Panc1 (cell line): ENCODE results near the gene ACTR3. TPM values are rescaled to one million over a fixed set of nuclear protein-coding genes. Genes with fewer than 3 reads are reported as not detected.

Experiments used
- ATAC-seq: fragments of 200-7000 bp; cut with Tn5 transposase; 2 replicates; pipeline ENCODE4 v1.9.1; 2020; ENCODE audit warnings: mild to moderate bottlenecking, moderate library complexity
- BruUV-seq: library from RNA; stranded (reverse); fragments of 400-500 nt; replicated peaks from 2 replicates; lab custom pipeline; 2021; lab: Mats Ljungman, UMichigan
- CTCF ChIA-PET: fragments of 300-600 bp; sonication (Branson Sonifier 250); formaldehyde crosslinking; loops from one replicate; lab custom pipeline; 2022; ENCODE audit warnings: antibody characterized with exemption; lab: Charles Lee
- POLR2A ChIA-PET: fragments of 300-600 bp; sonication (Branson Sonifier 250); formaldehyde crosslinking; loops from one replicate; lab custom pipeline; 2022; ENCODE audit warnings: antibody characterized with exemption; lab: Charles Lee
- DNase-seq: peaks from one replicate; pipeline ENCODE4 v3.0.0-alpha.2; 2010; ENCODE audit warnings: low read depth, low spot score
- H3K27ac ChIP-seq: 2 replicates; pipeline ENCODE4 v1.5.1; 2011; ENCODE audit warnings: mild to moderate bottlenecking, low read length, inconsistent platforms
- H3K27me3 ChIP-seq: fragments of 200-500 bp; sonication (Bioruptor generic); 2 replicates; pipeline ENCODE4 v1.6.0; 2014; ENCODE audit warnings: low read length, inconsistent platforms; ENCODE audit not compliant: control insufficient read depth, insufficient read depth
- H3K36me3 ChIP-seq: fragments of 200-500 bp; sonication (Bioruptor generic); 2 replicates; pipeline ENCODE4 v1.5.1; 2014; ENCODE audit warnings: inconsistent platforms, mild to moderate bottlenecking, low read length, moderate library complexity; ENCODE audit not compliant: control insufficient read depth, insufficient read depth
- H3K4me1 ChIP-seq: 2 replicates; pipeline ENCODE4 v1.5.1; 2011; ENCODE audit warnings: inconsistent platforms, mild to moderate bottlenecking, low read length, moderate library complexity; ENCODE audit not compliant: control insufficient read depth, insufficient read depth
- H3K4me3 ChIP-seq, 2 experiments: 2 replicates each; pipeline ENCODE4 v1.5.1; 2011 to 2012; ENCODE audit warnings: low read depth in 2 of 2, low read length in 2 of 2, mild to moderate bottlenecking in 2 of 2, inconsistent platforms in 1 of 2, moderate library complexity in 1 of 2
- H3K9me3 ChIP-seq: fragments of 200-500 bp; sonication (Bioruptor generic); 2 replicates; pipeline ENCODE4 v1.5.1; 2014; ENCODE audit warnings: low read depth, mild to moderate bottlenecking, inconsistent platforms, low read length, moderate library complexity; ENCODE audit not compliant: control insufficient read depth, insufficient read depth
- CTCF ChIP-seq: fragments of 450-650 bp; IDR thresholded peaks from 2 replicates; pipeline ENCODE4 v1.5.1; 2017; ENCODE audit warnings: mild to moderate bottlenecking
- POLR2AphosphoS5 ChIP-seq: IDR thresholded peaks from 2 replicates; pipeline ENCODE4 v1.6.1; 2012; ENCODE audit warnings: mild to moderate bottlenecking, low read depth, low read length, moderate library complexity
- REST ChIP-seq, 2 experiments: IDR thresholded peaks; 2 replicates each; pipeline ENCODE4 v1.6.1; 2011 to 2012; ENCODE audit warnings: low read depth in 2 of 2, control low read depth in 1 of 2, low read length in 1 of 2, mild to moderate bottlenecking in 1 of 2, moderate library complexity in 1 of 2; ENCODE audit not compliant: insufficient read depth in 1 of 2
- SIN3A ChIP-seq: IDR thresholded peaks from 2 replicates; pipeline ENCODE4 v1.6.1; 2012; ENCODE audit warnings: low read depth, mild to moderate bottlenecking, low read length, moderate library complexity, borderline replicate concordance; ENCODE audit not compliant: insufficient read depth
- TCF7L2 ChIP-seq: IDR thresholded peaks from 2 replicates; pipeline ENCODE4 v1.6.1; 2011; ENCODE audit warnings: mild to moderate bottlenecking, low read depth, low read length, inconsistent platforms
- in situ Hi-C: cut with HindIII; loops from 2 replicates; pipeline ENCODE4 v1.10.0; 2016; ENCODE audit warnings: low sequenced_read_pairs, low pct_unique_long_range_greater_than_20kb
- intact Hi-C: fragments of 100-400 bp; cut with micrococcal nuclease; formaldehyde crosslinking; loops from one replicate; pipeline ENCODE4 v1.10.0; 2022; ENCODE audit not compliant: unreplicated experiment
- total RNA-seq: library from RNA; stranded (reverse); gene quantifications from one replicate; pipeline ENCODE4 v1.2.1, GENCODE V29; 2021; ENCODE audit not compliant: unreplicated experiment

ACTR3 gene
- total RNA-seq, 1 experiment from 2014 or later, result 347 TPM

GRCh38 chr2:114009205-114009944 is 119.5 kb downstream of the ACTR3 start:
- no peak overlapping the region for H3K27ac ChIP-seq
- H3K36me3 ChIP-seq, result no peaks in the 10 kb centered on the region
- in situ Hi-C loops, result no loop called here
- POLR2A ChIA-PET, result interaction anchor here (0.6 kb wide), 1 partner anchor 354 kb away, joined by 6 read pairs; no protein-coding TSS in a partner anchor
- no peaks in the 10 kb centered on the region for H3K27me3 ChIP-seq
- TF ChIP-seq POLR2AphosphoS5, result no peak
- TF ChIP-seq CTCF, result no peak
- DNase-seq (no peak), ATAC-seq (no peak)
- no peak overlapping the region for H3K4me3 ChIP-seq
- BruUV-seq, result no TSS peak
- CTCF ChIA-PET, result no interaction called here
- H3K4me1 ChIP-seq, result no peaks in the 10 kb centered on the region
- intact Hi-C loops, result no loop called here
- no peaks in the 10 kb centered on the region for H3K9me3 ChIP-seq

GRCh38 chr2:114010001-114010400 is 120.1 kb downstream of the ACTR3 start:
- H3K36me3 ChIP-seq, result no peaks in the 10 kb centered on the region
- H3K27ac ChIP-seq, result no peak overlapping the region
- in situ Hi-C loops (no loop called here), intact Hi-C loops (no loop called here)
- H3K4me3 ChIP-seq, result no peak overlapping the region
- DNase-seq (no peak), ATAC-seq (no peak)
- no peaks in the 10 kb centered on the region for H3K4me1 ChIP-seq
- CTCF ChIA-PET, result no interaction called here
- BruUV-seq, result no TSS peak
- TF ChIP-seq REST (IDR thresholded peaks at IDR 0.05; ENCODE audit: insufficient read depth in 1 of 2, low read depth in 2 of 2, low read length in 1 of 2) (no peak), TCF7L2 (no peak), CTCF (no peak), SIN3A (no peak)
- POLR2A ChIA-PET, result interaction anchor here (0.6 kb wide), 1 partner anchor 355 kb away, joined by 6 read pairs; no protein-coding TSS in a partner anchor
- H3K9me3 ChIP-seq, result no peaks in the 10 kb centered on the region
- no peaks in the 10 kb centered on the region for H3K27me3 ChIP-seq
